Measurements from ENCODE around the gene IL31. TPM values are rescaled to one million over a fixed set of nuclear protein-coding genes. Genes with fewer than 3 reads are reported as not detected.

The IL31 gene
- total and polyA plus RNA-seq, 4 donors = not detected

DNA sequence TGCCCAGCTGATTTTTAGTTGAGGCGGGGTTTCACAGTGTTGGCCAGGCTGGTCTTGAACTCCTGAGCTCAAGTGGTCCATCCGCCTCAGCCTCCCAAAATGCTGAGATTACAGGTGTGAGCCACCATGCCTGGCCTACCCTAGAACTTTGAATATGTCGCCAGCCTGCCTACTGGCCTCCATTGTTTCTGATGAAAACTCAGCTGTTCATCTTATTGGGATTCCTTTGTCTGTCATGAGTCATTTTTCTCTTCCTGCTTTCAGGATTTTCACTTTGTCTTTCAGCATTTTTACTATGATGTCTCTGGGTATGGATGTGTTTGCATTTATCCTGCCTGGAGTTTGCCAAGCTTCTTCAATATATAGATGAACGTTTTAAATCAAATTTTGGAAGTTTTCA is 21.4 kb upstream of the IL31 start:
- Histone ChIP-seq H3K27ac (ENCODE audit: low read depth in 1 of 2, low read length in 2 of 2) (no peak overlapping the region), H3K9me3 (ENCODE audit: control insufficient read depth in 4 of 4, low read length in 3 of 4) (no peaks in the 10 kb centered on the region), H3K4me1 (ENCODE audit: control insufficient read depth in 4 of 4, insufficient read depth in 4 of 4, low read length in 3 of 4) (no peaks in the 10 kb centered on the region), H3K4me3 (ENCODE audit: low read depth in 1 of 3, low read length in 3 of 3) (no peak overlapping the region), H3K9ac (ENCODE audit: low read depth in 1 of 2, low read length in 2 of 2) (no peak overlapping the region), H3K27me3 (ENCODE audit: control insufficient read depth in 4 of 4, insufficient read depth in 4 of 4, low read length in 3 of 4) (peaks cover 0 to 3% (median 0%) of the 10 kb centered on the region in 4 donors), H3K36me3 (ENCODE audit: control insufficient read depth in 4 of 4, insufficient read depth in 3 of 4, low read depth in 1 of 4, low read length in 3 of 4) (no peaks in the 10 kb centered on the region)
- no peak for DNase-seq (ENCODE audit: low spot score)
- no peak for TF ChIP-seq HNF4G (IDR thresholded peaks at IDR 0.05)
- no peak for TF ChIP-seq EGR1 (IDR thresholded peaks at IDR 0.05; ENCODE audit: low read depth in 2 of 2)
- TF ChIP-seq, protein P1, sequence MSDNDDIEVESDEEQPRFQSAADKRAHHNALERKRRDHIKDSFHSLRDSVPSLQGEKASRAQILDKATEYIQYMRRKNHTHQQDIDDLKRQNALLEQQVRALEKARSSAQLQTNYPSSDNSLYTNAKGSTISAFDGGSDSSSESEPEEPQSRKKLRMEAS (IDR thresholded peaks at IDR 0.05) = no peak
- no peak for TF ChIP-seq SP1 (IDR thresholded peaks at IDR 0.05)
- TF ChIP-seq, protein P2, sequence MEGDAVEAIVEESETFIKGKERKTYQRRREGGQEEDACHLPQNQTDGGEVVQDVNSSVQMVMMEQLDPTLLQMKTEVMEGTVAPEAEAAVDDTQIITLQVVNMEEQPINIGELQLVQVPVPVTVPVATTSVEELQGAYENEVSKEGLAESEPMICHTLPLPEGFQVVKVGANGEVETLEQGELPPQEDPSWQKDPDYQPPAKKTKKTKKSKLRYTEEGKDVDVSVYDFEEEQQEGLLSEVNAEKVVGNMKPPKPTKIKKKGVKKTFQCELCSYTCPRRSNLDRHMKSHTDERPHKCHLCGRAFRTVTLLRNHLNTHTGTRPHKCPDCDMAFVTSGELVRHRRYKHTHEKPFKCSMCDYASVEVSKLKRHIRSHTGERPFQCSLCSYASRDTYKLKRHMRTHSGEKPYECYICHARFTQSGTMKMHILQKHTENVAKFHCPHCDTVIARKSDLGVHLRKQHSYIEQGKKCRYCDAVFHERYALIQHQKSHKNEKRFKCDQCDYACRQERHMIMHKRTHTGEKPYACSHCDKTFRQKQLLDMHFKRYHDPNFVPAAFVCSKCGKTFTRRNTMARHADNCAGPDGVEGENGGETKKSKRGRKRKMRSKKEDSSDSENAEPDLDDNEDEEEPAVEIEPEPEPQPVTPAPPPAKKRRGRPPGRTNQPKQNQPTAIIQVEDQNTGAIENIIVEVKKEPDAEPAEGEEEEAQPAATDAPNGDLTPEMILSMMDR (IDR thresholded peaks at IDR 0.05; ENCODE audit: low read depth, low read length, missing input control) = no peak
- TF ChIP-seq TAF1 (conservative IDR thresholded peaks at IDR 0.05) = no peak
- no peak for TF ChIP-seq RXRA (IDR thresholded peaks at IDR 0.05)
- WGBS = 89% methylated on average over 4 of the region's 4 CpGs

DNA sequence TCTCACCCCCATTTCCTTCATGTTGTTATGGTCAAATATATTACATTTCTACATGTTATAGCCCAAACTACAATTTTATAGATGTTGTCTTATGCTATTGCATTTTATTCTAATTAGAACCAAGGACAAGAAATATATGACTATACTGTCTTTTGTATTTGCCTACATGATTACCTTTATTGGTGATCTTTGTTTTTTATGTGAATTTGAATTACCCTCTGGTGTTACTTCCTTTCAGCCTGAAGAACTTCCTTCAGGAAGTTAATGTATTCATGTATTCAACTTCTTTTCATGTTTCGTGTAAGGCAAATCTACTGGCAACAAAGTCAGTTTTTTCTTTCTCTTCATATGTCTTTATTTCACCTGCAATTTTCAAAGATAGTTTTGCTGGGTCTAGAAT is 20.8 kb upstream of the IL31 start:
- 75% methylated on average over 1 of the region's 1 CpG for WGBS
- peaks cover 0 to 3% (median 0%) of the 10 kb centered on the region in 4 donors for H3K27me3 ChIP-seq (ENCODE audit: control insufficient read depth in 4 of 4, insufficient read depth in 4 of 4, low read length in 3 of 4)
- H3K27ac ChIP-seq (ENCODE audit: low read depth in 1 of 2, low read length in 2 of 2) = no peak overlapping the region
- H3K36me3 ChIP-seq (ENCODE audit: control insufficient read depth in 4 of 4, insufficient read depth in 3 of 4, low read depth in 1 of 4, low read length in 3 of 4) = no peaks in the 10 kb centered on the region
- H3K9ac ChIP-seq (ENCODE audit: low read depth in 1 of 2, low read length in 2 of 2) = no peak overlapping the region
- no peak for DNase-seq (ENCODE audit: low spot score)
- no peaks in the 10 kb centered on the region for H3K9me3 ChIP-seq (ENCODE audit: control insufficient read depth in 4 of 4, low read length in 3 of 4)
- H3K4me1 ChIP-seq (ENCODE audit: control insufficient read depth in 4 of 4, insufficient read depth in 4 of 4, low read length in 3 of 4) = no peaks in the 10 kb centered on the region
- TF ChIP-seq FOXA1 (IDR thresholded peaks at IDR 0.05) (no peak), NR2F2 (IDR thresholded peaks at IDR 0.05) (no peak), EGR1 (IDR thresholded peaks at IDR 0.05; ENCODE audit: low read depth in 2 of 2) (no peak), SP1 (IDR thresholded peaks at IDR 0.05) (no peak)
- TF ChIP-seq, protein P3, sequence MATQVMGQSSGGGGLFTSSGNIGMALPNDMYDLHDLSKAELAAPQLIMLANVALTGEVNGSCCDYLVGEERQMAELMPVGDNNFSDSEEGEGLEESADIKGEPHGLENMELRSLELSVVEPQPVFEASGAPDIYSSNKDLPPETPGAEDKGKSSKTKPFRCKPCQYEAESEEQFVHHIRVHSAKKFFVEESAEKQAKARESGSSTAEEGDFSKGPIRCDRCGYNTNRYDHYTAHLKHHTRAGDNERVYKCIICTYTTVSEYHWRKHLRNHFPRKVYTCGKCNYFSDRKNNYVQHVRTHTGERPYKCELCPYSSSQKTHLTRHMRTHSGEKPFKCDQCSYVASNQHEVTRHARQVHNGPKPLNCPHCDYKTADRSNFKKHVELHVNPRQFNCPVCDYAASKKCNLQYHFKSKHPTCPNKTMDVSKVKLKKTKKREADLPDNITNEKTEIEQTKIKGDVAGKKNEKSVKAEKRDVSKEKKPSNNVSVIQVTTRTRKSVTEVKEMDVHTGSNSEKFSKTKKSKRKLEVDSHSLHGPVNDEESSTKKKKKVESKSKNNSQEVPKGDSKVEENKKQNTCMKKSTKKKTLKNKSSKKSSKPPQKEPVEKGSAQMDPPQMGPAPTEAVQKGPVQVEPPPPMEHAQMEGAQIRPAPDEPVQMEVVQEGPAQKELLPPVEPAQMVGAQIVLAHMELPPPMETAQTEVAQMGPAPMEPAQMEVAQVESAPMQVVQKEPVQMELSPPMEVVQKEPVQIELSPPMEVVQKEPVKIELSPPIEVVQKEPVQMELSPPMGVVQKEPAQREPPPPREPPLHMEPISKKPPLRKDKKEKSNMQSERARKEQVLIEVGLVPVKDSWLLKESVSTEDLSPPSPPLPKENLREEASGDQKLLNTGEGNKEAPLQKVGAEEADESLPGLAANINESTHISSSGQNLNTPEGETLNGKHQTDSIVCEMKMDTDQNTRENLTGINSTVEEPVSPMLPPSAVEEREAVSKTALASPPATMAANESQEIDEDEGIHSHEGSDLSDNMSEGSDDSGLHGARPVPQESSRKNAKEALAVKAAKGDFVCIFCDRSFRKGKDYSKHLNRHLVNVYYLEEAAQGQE (IDR thresholded peaks at IDR 0.05) = no peak
- H3K4me3 ChIP-seq (ENCODE audit: low read depth in 1 of 3, low read length in 3 of 3) = no peak overlapping the region

DNA sequence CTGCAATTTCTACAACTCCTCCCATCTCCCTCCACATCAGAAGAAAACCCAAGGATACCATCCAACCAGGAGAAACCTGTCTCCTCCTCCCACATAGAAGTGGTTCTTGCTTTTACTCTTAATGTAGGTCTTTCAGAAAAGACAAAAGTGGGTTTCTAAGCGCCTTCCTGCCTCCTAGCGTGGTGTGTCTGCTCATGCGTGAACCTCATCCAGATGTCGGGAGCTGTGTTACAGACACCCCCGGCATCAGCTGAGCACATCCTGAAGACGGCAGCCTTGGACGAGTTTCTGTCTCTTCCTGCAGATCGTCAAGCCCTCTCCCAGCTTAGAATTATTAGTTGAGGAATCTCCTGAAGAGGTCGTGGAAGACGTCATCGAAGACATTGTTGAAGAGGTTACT is 18.4 kb upstream of the IL31 start:
- Histone ChIP-seq H3K36me3 (ENCODE audit: control insufficient read depth in 4 of 4, insufficient read depth in 3 of 4, low read depth in 1 of 4, low read length in 3 of 4) (no peaks in the 10 kb centered on the region), H3K9ac (ENCODE audit: low read depth in 1 of 2, low read length in 2 of 2) (no peak overlapping the region), H3K4me1 (ENCODE audit: control insufficient read depth in 4 of 4, insufficient read depth in 4 of 4, low read length in 3 of 4) (no peaks in the 10 kb centered on the region), H3K27ac (ENCODE audit: low read depth in 1 of 2, low read length in 2 of 2) (no peak overlapping the region), H3K4me3 (ENCODE audit: low read depth in 1 of 3, low read length in 3 of 3) (no peak overlapping the region), H3K27me3 (ENCODE audit: control insufficient read depth in 4 of 4, insufficient read depth in 4 of 4, low read length in 3 of 4) (peaks cover 0 to 3% (median 0%) of the 10 kb centered on the region in 4 donors), H3K9me3 (ENCODE audit: control insufficient read depth in 4 of 4, low read length in 3 of 4) (no peaks in the 10 kb centered on the region)
- DNase-seq (ENCODE audit: low spot score) = no peak
- WGBS = 87% methylated on average over 11 of the region's 11 CpGs
- TF ChIP-seq FOXA2 (IDR thresholded peaks at IDR 0.05) (no peak), NR2F2 (IDR thresholded peaks at IDR 0.05) (no peak), JUND (IDR thresholded peaks at IDR 0.05) (no peak), SP1 (IDR thresholded peaks at IDR 0.05) (no peak), GABPA (IDR thresholded peaks at IDR 0.05 in 1 of 2, conservative IDR thresholded peaks at IDR 0.05 in 1 of 2) (no peak), RAD21 (IDR thresholded peaks at IDR 0.05) (no peak), EGR1 (IDR thresholded peaks at IDR 0.05; ENCODE audit: low read depth in 2 of 2) (no peak), HNF4A (conservative IDR thresholded peaks at IDR 0.05) (no peak)
- TF ChIP-seq, protein P2 (IDR thresholded peaks at IDR 0.05; ENCODE audit: low read depth, low read length, missing input control) = no peak
- TF ChIP-seq, protein P4, sequence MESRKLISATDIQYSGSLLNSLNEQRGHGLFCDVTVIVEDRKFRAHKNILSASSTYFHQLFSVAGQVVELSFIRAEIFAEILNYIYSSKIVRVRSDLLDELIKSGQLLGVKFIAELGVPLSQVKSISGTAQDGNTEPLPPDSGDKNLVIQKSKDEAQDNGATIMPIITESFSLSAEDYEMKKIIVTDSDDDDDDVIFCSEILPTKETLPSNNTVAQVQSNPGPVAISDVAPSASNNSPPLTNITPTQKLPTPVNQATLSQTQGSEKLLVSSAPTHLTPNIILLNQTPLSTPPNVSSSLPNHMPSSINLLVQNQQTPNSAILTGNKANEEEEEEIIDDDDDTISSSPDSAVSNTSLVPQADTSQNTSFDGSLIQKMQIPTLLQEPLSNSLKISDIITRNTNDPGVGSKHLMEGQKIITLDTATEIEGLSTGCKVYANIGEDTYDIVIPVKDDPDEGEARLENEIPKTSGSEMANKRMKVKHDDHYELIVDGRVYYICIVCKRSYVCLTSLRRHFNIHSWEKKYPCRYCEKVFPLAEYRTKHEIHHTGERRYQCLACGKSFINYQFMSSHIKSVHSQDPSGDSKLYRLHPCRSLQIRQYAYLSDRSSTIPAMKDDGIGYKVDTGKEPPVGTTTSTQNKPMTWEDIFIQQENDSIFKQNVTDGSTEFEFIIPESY (IDR thresholded peaks at IDR 0.05) = no peak

Data from liver (tissue), 9 donors.